HepG2 (cell line): ENCODE data around the gene RINL. TPM values are rescaled to one million over a fixed set of nuclear protein-coding genes. Genes with fewer than 3 reads are reported as not detected.

ENCODE experiments used
- ARNT2 ChIP-seq: sonication (generic); formaldehyde crosslinking; IDR thresholded peaks from 2 replicates; pipeline ENCODE4 v1.8.0; 2022; ENCODE audit warnings: mild to moderate bottlenecking, low read depth, missing genetic modification reagents, moderate library complexity
- ATRX ChIP-seq: sonication (generic); formaldehyde crosslinking; IDR thresholded peaks from 2 replicates; pipeline ENCODE4 v1.4.0; 2020; ENCODE audit warnings: missing genetic modification reagents, borderline replicate concordance
- BRD4 ChIP-seq: sonication (generic); formaldehyde crosslinking; IDR thresholded peaks from 2 replicates; pipeline ENCODE4 v1.4.0; 2020; ENCODE audit warnings: missing genetic modification reagents
- CEBPG ChIP-seq: IDR thresholded peaks from 2 replicates; pipeline ENCODE4 v1.6.1; 2016
- CHD4 ChIP-seq: fragments of 200-600 bp; sonication (generic); IDR thresholded peaks from 2 replicates; pipeline ENCODE4 v1.7.0; 2017; ENCODE audit warnings: mild to moderate bottlenecking, low read length, borderline replicate concordance
- EHMT2 ChIP-seq: fragments of 200-600 bp; sonication (generic); IDR thresholded peaks from 2 replicates; pipeline ENCODE4 v1.7.0; 2017; ENCODE audit warnings: antibody characterized with exemption, low read depth, low read length, borderline replicate concordance
- FOXO1 ChIP-seq: sonication (generic); formaldehyde crosslinking; IDR thresholded peaks from 2 replicates; pipeline ENCODE4 v1.4.0; 2020; ENCODE audit warnings: missing genetic modification reagents
- HNRNPL ChIP-seq: fragments of 200-400 bp; formaldehyde crosslinking; IDR thresholded peaks from 2 replicates; pipeline ENCODE4 v1.6.1; 2017; ENCODE audit warnings: mild to moderate bottlenecking, low read depth, low read length
- KLF11 ChIP-seq: IDR thresholded peaks from 2 replicates; pipeline ENCODE4 v1.6.1; 2016; ENCODE audit warnings: missing compliant biosample characterization
- LCORL ChIP-seq, 2 experiments: fragments of 450-650 bp in 1 of 2; sonication (generic) in 1 of 2; formaldehyde crosslinking in 1 of 2; IDR thresholded peaks; 2 replicates each; pipeline versions ENCODE4 v1.5.0 to v1.6.1; 2017 to 2020; ENCODE audit warnings: antibody characterized with exemption in 1 of 2, missing genetic modification reagents in 1 of 2
- MIXL1 ChIP-seq: IDR thresholded peaks from 2 replicates; pipeline ENCODE4 v1.6.1; 2016
- MTA3 ChIP-seq: sonication (generic); formaldehyde crosslinking; IDR thresholded peaks from 2 replicates; pipeline ENCODE4 v1.4.0; 2020; ENCODE audit warnings: missing genetic modification reagents
- MXI1 ChIP-seq: IDR thresholded peaks from 3 replicates; pipeline ENCODE4 v1.6.1; 2012; ENCODE audit warnings: low read depth, low read length, inconsistent platforms, borderline replicate concordance
- NONO ChIP-seq, 2 experiments: fragments of 450-650 bp in 1 of 2; sonication (generic) in 1 of 2; formaldehyde crosslinking in 1 of 2; IDR thresholded peaks in 1 of 2; conservative IDR thresholded peaks in 1 of 2; 2 replicates each; pipeline versions ENCODE4 v1.6.1 to v1.8.0; 2017 to 2022; ENCODE audit warnings: mild to moderate bottlenecking in 1 of 2, missing genetic modification reagents in 1 of 2, moderate library complexity in 1 of 2
- PATZ1 ChIP-seq: sonication (generic); formaldehyde crosslinking; IDR thresholded peaks from 2 replicates; pipeline ENCODE4 v1.4.0; 2020; ENCODE audit warnings: missing genetic modification reagents
- RARG ChIP-seq: sonication (generic); formaldehyde crosslinking; IDR thresholded peaks from 2 replicates; pipeline ENCODE4 v1.4.0; 2020; ENCODE audit warnings: low read depth, mild to moderate bottlenecking, missing genetic modification reagents
- RBM39 ChIP-seq: fragments of 200-400 bp; formaldehyde crosslinking; IDR thresholded peaks from one replicate; pipeline ENCODE4 v1.6.1; 2018; ENCODE audit warnings: antibody characterized with exemption, mild to moderate bottlenecking, low read depth, low read length; ENCODE audit not compliant: poor library complexity, severe bottlenecking
- RELA ChIP-seq: sonication (generic); formaldehyde crosslinking; IDR thresholded peaks from 2 replicates; pipeline ENCODE4 v1.4.0; 2020; ENCODE audit warnings: missing genetic modification reagents
- SMAD1 ChIP-seq: sonication (generic); formaldehyde crosslinking; IDR thresholded peaks from 2 replicates; pipeline ENCODE4 v1.4.0; 2020; ENCODE audit warnings: missing genetic modification reagents, low read depth, mild to moderate bottlenecking, borderline replicate concordance
- THAP8 ChIP-seq: sonication (generic); formaldehyde crosslinking; IDR thresholded peaks from 2 replicates; pipeline ENCODE4 v1.5.1; 2020; ENCODE audit warnings: missing genetic modification reagents, mild to moderate bottlenecking, borderline replicate concordance
- ZBTB34 ChIP-seq: sonication (generic); formaldehyde crosslinking; IDR thresholded peaks from 2 replicates; pipeline ENCODE4 v1.8.0; 2022; ENCODE audit warnings: mild to moderate bottlenecking, missing genetic modification reagents
- ZFP62 ChIP-seq: sonication (generic); formaldehyde crosslinking; IDR thresholded peaks from 2 replicates; pipeline ENCODE4 v1.4.0; 2020; ENCODE audit warnings: missing genetic modification reagents
- ZNF138 ChIP-seq: sonication (generic); formaldehyde crosslinking; IDR thresholded peaks from 2 replicates; pipeline ENCODE4 v1.5.0; 2020; ENCODE audit warnings: mild to moderate bottlenecking, low read depth, missing genetic modification reagents
- ZNF230 ChIP-seq: sonication (generic); formaldehyde crosslinking; IDR thresholded peaks from 2 replicates; pipeline ENCODE4 v1.4.0; 2020; ENCODE audit warnings: mild to moderate bottlenecking, missing genetic modification reagents
- ZNF24 ChIP-seq: fragments of 450-650 bp; IDR thresholded peaks from 2 replicates; pipeline ENCODE4 v1.6.1; 2017; ENCODE audit warnings: antibody characterized with exemption, mild to moderate bottlenecking
- ZNF430 ChIP-seq: sonication (generic); formaldehyde crosslinking; IDR thresholded peaks from 2 replicates; pipeline ENCODE4 v1.9.0; 2021; ENCODE audit warnings: mild to moderate bottlenecking, missing genetic modification reagents
- ZNF580 ChIP-seq: IDR thresholded peaks from 2 replicates; pipeline ENCODE4 v1.6.1; 2016; ENCODE audit warnings: low read depth, borderline replicate concordance
- ZNF672 ChIP-seq: sonication (generic); formaldehyde crosslinking; IDR thresholded peaks from 2 replicates; pipeline ENCODE4 v1.8.1; 2022; ENCODE audit warnings: missing genetic modification reagents
- polyA plus RNA-seq, 8 experiments: library from polyadenylated mRNA; depleted of rRNA in 3 of 8; stranded (reverse) in 7 of 8; unstranded in 1 of 8; fragments of >200 nt; fragmentation: Illumina TruSeq in 4 of 8; extraction: Trizol in 4 of 8; gene quantifications; 2 replicates each; pipeline versions ENCODE4 v1.2.1 to v1.2.3, GENCODE V29; 2011 to 2016; ENCODE audit warnings: low read depth in 4 of 8, missing spikeins in 1 of 8, mixed read lengths in 1 of 8; ENCODE audit not compliant: insufficient read depth in 1 of 8
- total RNA-seq, 5 experiments: library from RNA; depleted of rRNA; stranded (reverse); fragments of >200 nt; fragmentation: Illumina TruSeq; extraction: Trizol; gene quantifications; 2 replicates each; pipeline ENCODE4 v1.2.3, GENCODE V29; 2016; ENCODE audit warnings: low read depth in 1 of 5

RINL gene
- total and polyA plus RNA-seq, 2 of the 13 experiments (the other 11 are each of a cell fraction or from before 2014, with no cell fraction given): 11.4 to 18.0 TPM

GRCh38 chr19:38851622-38852230, 26.3 kb downstream of the RINL start (continued):
- TF ChIP-seq ZBTB34 (no peak), RELA (CRISPR knock-in tag) (no peak), MTA3 (CRISPR knock-in tag) (no peak), ZNF138 (CRISPR knock-in tag) (0 out of 2 replicates have a peak, but pooled peaks have one; percentile 62), MXI1 (peak; percentile 99), ZFP62 (no peak), ZNF672 (no peak), ZNF230 (CRISPR knock-in tag) (no peak), SMAD1 (no peak; the same call in 1 of the 2 replicates), NONO (IDR thresholded peaks at IDR 0.05) (no peak), NONO (CRISPR knock-in tag; conservative IDR thresholded peaks at IDR 0.05) (0 out of 2 replicates have a peak, but pooled peaks have one; percentile 58), ZNF580 (CRISPR knock-in tag) (0 out of 2 replicates have a peak, but pooled peaks have one; percentile 51), ZNF430 (CRISPR knock-in tag) (0 out of 2 replicates have a peak, but pooled peaks have one; percentile 44), PATZ1 (peak; percentile 77), ATRX (CRISPR knock-in tag) (no peak), RARG (CRISPR knock-in tag) (no peak), LCORL (IDR thresholded peaks at IDR 0.05) (no peak), LCORL (CRISPR knock-in tag; IDR thresholded peaks at IDR 0.05) (peak; percentile 61), BRD4 (CRISPR knock-in tag) (peak; percentile 62; the same call in 1 of the 2 replicates), ZNF24 (no peak), THAP8 (CRISPR knock-in tag) (no peak), FOXO1 (CRISPR knock-in tag) (no peak), RBM39 (peak; percentile 46), MIXL1 (CRISPR knock-in tag) (no peak; the same call in 1 of the 2 replicates), CHD4 (no peak), CEBPG (CRISPR knock-in tag) (peak; percentile 15; the same call in 1 of the 2 replicates), KLF11 (no peak), HNRNPL (0 out of 2 replicates have a peak, but pooled peaks have one; percentile 14), EHMT2 (no peak), ARNT2 (CRISPR knock-in tag) (no peak)
